Kidney glomerular epithelial cell (primary cell): ENCODE results near the gene HECW1.

ENCODE experiments used
- DNase-seq: peaks from one replicate; lab custom pipeline; 2025; lab: John Stamatoyannopoulos, UW

Gene HECW1

DNA sequence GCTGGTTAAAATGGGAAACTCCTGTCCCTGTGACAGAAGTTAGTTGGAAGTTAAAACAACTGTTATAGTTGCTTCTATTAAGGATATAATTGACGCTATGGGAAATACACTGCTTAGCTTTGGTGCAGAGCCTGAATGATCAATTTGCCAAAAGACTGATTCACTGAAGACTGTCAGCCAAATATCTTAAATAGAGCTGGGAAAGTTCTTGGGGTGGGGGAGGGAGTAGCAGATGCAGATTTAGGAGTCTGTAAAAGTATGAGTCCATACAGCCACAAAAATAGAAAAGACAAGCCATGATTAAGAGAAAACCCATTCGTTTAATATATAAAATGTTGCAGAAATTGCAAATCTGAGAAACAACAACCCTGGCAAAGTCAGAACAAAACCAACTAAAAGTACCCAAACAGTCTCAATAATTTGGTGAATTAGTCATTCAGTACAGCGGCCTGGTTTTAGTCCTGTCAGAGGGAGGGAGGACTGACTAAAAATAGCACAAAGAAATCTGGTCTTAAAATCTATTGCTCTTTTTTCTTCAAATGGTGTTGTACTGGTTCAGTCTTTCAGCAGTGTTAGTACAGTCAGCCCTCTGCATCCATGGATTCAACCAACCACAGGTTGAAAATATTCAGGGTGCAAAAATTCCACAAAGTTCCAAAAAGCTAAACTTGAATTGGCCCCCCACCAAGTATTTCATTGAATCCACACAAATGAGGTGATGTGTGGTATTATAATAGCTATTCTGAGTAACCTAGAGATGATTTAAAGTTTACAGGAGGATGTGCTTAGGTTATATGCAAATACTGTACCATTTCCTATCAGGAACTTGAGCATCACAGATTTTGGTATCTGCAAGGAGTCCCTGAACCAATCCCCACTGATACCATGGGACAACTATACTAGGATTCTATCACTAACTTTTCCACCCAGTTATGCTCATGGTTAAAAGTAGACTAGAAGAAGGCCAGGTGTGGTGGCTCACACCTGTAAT lies 500.4 kb downstream of the HECW1 start:
- DNase-seq, result no peak
